Measurements from ENCODE around the gene MCU.

Gene MCU

GRCh38 chr10:72736176-72736827 is 44.4 kb downstream of the MCU start:
- TF ChIP-seq REST (IDR thresholded peaks at IDR 0.05; ENCODE audit: insufficient read depth in 1 of 2, low read depth in 2 of 2, low read length in 2 of 2) (no peak), SIN3A (IDR thresholded peaks at IDR 0.05; ENCODE audit: borderline replicate concordance, insufficient read depth, low read length) (no peak), TAF1 (IDR thresholded peaks at IDR 0.05; ENCODE audit: borderline replicate concordance, insufficient read depth, low read length) (no peak), FOXP2 (optimal IDR thresholded peaks at IDR 0.05; ENCODE audit: borderline replicate concordance, extremely low read depth, extremely low read length, insufficient read depth) (no peak), POLR2AphosphoS5 (IDR thresholded peaks at IDR 0.05; ENCODE audit: low read depth, low read length) (no peak)

- no peak for TF ChIP-seq SIN3A (IDR thresholded peaks at IDR 0.05; ENCODE audit: borderline replicate concordance, insufficient read depth, low read length)
- no peak for TF ChIP-seq TAF1 (IDR thresholded peaks at IDR 0.05; ENCODE audit: borderline replicate concordance, insufficient read depth, low read length)
- TF ChIP-seq FOXP2 (optimal IDR thresholded peaks at IDR 0.05; ENCODE audit: borderline replicate concordance, extremely low read depth, extremely low read length, insufficient read depth): no peak
- no peak for TF ChIP-seq REST (IDR thresholded peaks at IDR 0.05; ENCODE audit: insufficient read depth in 1 of 2, low read depth in 2 of 2, low read length in 2 of 2)
- TF ChIP-seq POLR2AphosphoS5 (IDR thresholded peaks at IDR 0.05; ENCODE audit: low read depth, low read length): no peak
Observed at GRCh38 chr10:72736828-72737220, 44.9 kb downstream of the MCU start.

- TF ChIP-seq SIN3A (IDR thresholded peaks at IDR 0.05; ENCODE audit: borderline replicate concordance, insufficient read depth, low read length) (no peak), REST (IDR thresholded peaks at IDR 0.05; ENCODE audit: insufficient read depth in 1 of 2, low read depth in 2 of 2, low read length in 2 of 2) (no peak), POLR2AphosphoS5 (IDR thresholded peaks at IDR 0.05; ENCODE audit: low read depth, low read length) (no peak), TAF1 (IDR thresholded peaks at IDR 0.05; ENCODE audit: borderline replicate concordance, insufficient read depth, low read length) (no peak), FOXP2 (optimal IDR thresholded peaks at IDR 0.05; ENCODE audit: borderline replicate concordance, extremely low read depth, extremely low read length, insufficient read depth) (no peak)
Observed at GRCh38 chr10:72738486-72738885, 46.5 kb downstream of the MCU start.

- TF ChIP-seq POLR2AphosphoS5 (IDR thresholded peaks at IDR 0.05; ENCODE audit: low read depth, low read length) (no peak), REST (IDR thresholded peaks at IDR 0.05; ENCODE audit: insufficient read depth in 1 of 2, low read depth in 2 of 2, low read length in 2 of 2) (no peak), SIN3A (IDR thresholded peaks at IDR 0.05; ENCODE audit: borderline replicate concordance, insufficient read depth, low read length) (no peak), TAF1 (IDR thresholded peaks at IDR 0.05; ENCODE audit: borderline replicate concordance, insufficient read depth, low read length) (no peak), FOXP2 (optimal IDR thresholded peaks at IDR 0.05; ENCODE audit: borderline replicate concordance, extremely low read depth, extremely low read length, insufficient read depth) (no peak)
Observed at GRCh38 chr10:72740528-72740927, 48.6 kb downstream of the MCU start.

Measured in PFSK-1 (cell line).